Central memory CD4-positive, alpha-beta T cell (primary cell): ENCODE measurements around the gene KCNG1.

Experiments
- DNase-seq: peaks from one replicate; pipeline ENCODE4 v3.0.0; 2022

KCNG1 gene

GRCh38 chr20:51036226-51036625 is 13.3 kb upstream of the KCNG1 start:
- no peak for DNase-seq

GRCh38 chr20:51034988-51035656 is 12.2 kb upstream of the KCNG1 start:
- no peak for DNase-seq

- no peak for DNase-seq
These were observed 11.6 kb upstream of the KCNG1 start for GRCh38 chr20:51034476-51034875.

GRCh38 chr20:51029963-51030920 is 7.3 kb upstream of the KCNG1 start:
- no peak for DNase-seq

GRCh38 chr20:51029556-51029955 is 6.6 kb upstream of the KCNG1 start:
- DNase-seq: no peak

GRCh38 chr20:51028616-51029212 is 5.8 kb upstream of the KCNG1 start:
- DNase-seq: no peak

- no peak for DNase-seq
These were observed 4.3 kb upstream of the KCNG1 start for GRCh38 chr20:51027035-51027795.

GRCh38 chr20:51026269-51026668 is 3.4 kb upstream of the KCNG1 start:
- no peak for DNase-seq

GRCh38 chr20:51024761-51025160 is 1.9 kb upstream of the KCNG1 start:
- DNase-seq: no peak

- DNase-seq: no peak
These were observed 779 bp upstream of the KCNG1 start for GRCh38 chr20:51023617-51024155.

- DNase-seq: no peak
These were observed 592 bp downstream of the KCNG1 start for GRCh38 chr20:51022227-51022802.

GRCh38 chr20:51021067-51022025 is 1.6 kb downstream of the KCNG1 start:
- no peak for DNase-seq

GRCh38 chr20:51020657-51021056 is 2.2 kb downstream of the KCNG1 start:
- no peak for DNase-seq

- no peak for DNase-seq
These were observed 3.0 kb downstream of the KCNG1 start for GRCh38 chr20:51019656-51020592.

GRCh38 chr20:51017251-51017650 is 5.7 kb downstream of the KCNG1 start:
- no peak for DNase-seq

- no peak for DNase-seq
These were observed 6.4 kb downstream of the KCNG1 start for GRCh38 chr20:51016521-51016920.

- DNase-seq: no peak
These were observed 7.8 kb downstream of the KCNG1 start for GRCh38 chr20:51014797-51015722.

GRCh38 chr20:51013577-51014330 is 9.2 kb downstream of the KCNG1 start:
- DNase-seq: no peak
